Endothelial cell of umbilical vein (primary cell): Measurements from ENCODE around the gene PRKAR1B. TPM values are rescaled to one million over a fixed set of nuclear protein-coding genes. Genes with fewer than 3 reads are reported as not detected.
A peak's percentile ranks its signal among the peaks of the same experiment; 100 is the strongest.

Experiments
- BruUV-seq: library from RNA; stranded (reverse); fragments of 400-500 nt; replicated peaks from 2 replicates; lab custom pipeline; 2021; lab: Mats Ljungman, UMichigan
- CTCF ChIA-PET: fragments of 300-600, 350-600 bp; sonication (Branson Sonifier 250); formaldehyde crosslinking; loops from one replicate; lab custom pipeline; 2021; ENCODE audit warnings: antibody characterized with exemption, inconsistent platforms; lab: Charles Lee
- POLR2A ChIA-PET: fragments of 300-600, 350-600 bp; sonication (Branson Sonifier 250); formaldehyde crosslinking; loops from one replicate; lab custom pipeline; 2021; ENCODE audit warnings: antibody characterized with exemption, inconsistent platforms; lab: Charles Lee
- DNase-seq: peaks from one replicate; pipeline ENCODE4 v3.0.0-alpha.2; 2011; ENCODE audit warnings: low read depth, low spot score
- FAIRE-seq: peaks from 2 replicates; lab custom pipeline; 2011; peaks lifted over from hg19 to GRCh38; lab: Jason Lieb, UNC
- H2AFZ ChIP-seq: 2 replicates; pipeline ENCODE4 v1.6.0; 2012; ENCODE audit warnings: low read depth, low read length, control low read depth, inconsistent platforms
- H3K27ac ChIP-seq: 2 replicates; pipeline ENCODE4 v1.5.1; 2011; ENCODE audit warnings: low read depth, mild to moderate bottlenecking, control low read depth, low read length, moderate library complexity; ENCODE audit not compliant: insufficient read depth
- H3K27me3 ChIP-seq, 2 experiments: 2 replicates each; pipeline versions ENCODE4 v1.6.0 to v1.6.1; 2011; ENCODE audit warnings: low read length in 2 of 2, mixed read lengths in 1 of 2; ENCODE audit not compliant: control insufficient read depth in 2 of 2, insufficient read depth in 2 of 2
- H3K36me3 ChIP-seq, 2 experiments: 2 replicates in 1 of 2; 3 replicates in 1 of 2; pipeline ENCODE4 v1.5.1; 2011; ENCODE audit warnings: low read length in 2 of 2, mild to moderate bottlenecking in 1 of 2, moderate library complexity in 1 of 2; ENCODE audit not compliant: control insufficient read depth in 2 of 2, insufficient read depth in 2 of 2; ENCODE audit errors: extremely low read depth in 1 of 2
- H3K4me1 ChIP-seq: 3 replicates; pipeline ENCODE4 v1.5.1; 2011; ENCODE audit warnings: mild to moderate bottlenecking, low read length; ENCODE audit not compliant: control insufficient read depth, insufficient read depth; ENCODE audit errors: extremely low read depth
- H3K4me2 ChIP-seq: 2 replicates; pipeline ENCODE4 v1.6.1; 2011; ENCODE audit warnings: low read length, control low read depth, mixed read lengths; ENCODE audit not compliant: insufficient read depth
- H3K4me3 ChIP-seq, 3 experiments: fragments of 200-600 bp in 1 of 3; sonication (generic), shearing (Covaris generic) in 1 of 3; replicated peaks in 1 of 3; 2 replicates each; pipeline ENCODE4 v1.5.1; 2011 to 2016; ENCODE audit warnings: control low read depth in 3 of 3, low read length in 3 of 3, mild to moderate bottlenecking in 2 of 3, inconsistent platforms in 1 of 3, low read depth in 1 of 3, moderate library complexity in 1 of 3; ENCODE audit not compliant: insufficient read depth in 1 of 3
- H3K79me2 ChIP-seq: 2 replicates; pipeline ENCODE4 v1.6.0; 2012; ENCODE audit warnings: low read length, inconsistent platforms; ENCODE audit not compliant: control insufficient read depth, insufficient read depth
- H3K9ac ChIP-seq: replicated peaks from 2 replicates; pipeline ENCODE3; 2011; ENCODE audit warnings: low read length, control low read depth; ENCODE audit not compliant: insufficient read depth; ENCODE audit errors: extremely low read depth
- H3K9me1 ChIP-seq: replicated peaks from 3 replicates; pipeline ENCODE4 v1.6.0; 2011; ENCODE audit warnings: mild to moderate bottlenecking, low read length; ENCODE audit not compliant: control insufficient read depth, insufficient read depth; ENCODE audit errors: extremely low read depth
- H3K9me3 ChIP-seq: replicated peaks from 2 replicates; pipeline ENCODE4 v1.5.1; 2012; ENCODE audit warnings: low read length, inconsistent platforms; ENCODE audit not compliant: control insufficient read depth, insufficient read depth
- H4K20me1 ChIP-seq: replicated peaks from 2 replicates; pipeline ENCODE3; 2011; ENCODE audit warnings: mild to moderate bottlenecking, low read length; ENCODE audit not compliant: control insufficient read depth, insufficient read depth; ENCODE audit errors: extremely low read depth
- EZH2 ChIP-seq: IDR thresholded peaks from 2 replicates; pipeline ENCODE4 v1.6.1; 2012; ENCODE audit warnings: borderline replicate concordance, low read depth, mild to moderate bottlenecking, moderate library complexity, low read length, inconsistent platforms; ENCODE audit not compliant: severe bottlenecking
- FOS ChIP-seq: IDR thresholded peaks from 2 replicates; pipeline ENCODE4 v1.6.1; 2011; ENCODE audit warnings: mild to moderate bottlenecking, low read length, moderate library complexity, borderline replicate concordance; ENCODE audit not compliant: insufficient read depth
- GATA2 ChIP-seq: IDR thresholded peaks from 2 replicates; pipeline ENCODE4 v1.7.0; 2011; ENCODE audit warnings: low read depth, mild to moderate bottlenecking, moderate library complexity, mixed read lengths, low read length; ENCODE audit not compliant: insufficient read length, insufficient read depth
- JUN ChIP-seq: IDR thresholded peaks from 2 replicates; pipeline ENCODE4 v1.6.1; 2011; ENCODE audit warnings: borderline replicate concordance, low read depth; ENCODE audit not compliant: insufficient read length, insufficient read depth
- MYC ChIP-seq: IDR thresholded peaks from one replicate; pipeline ENCODE4 v1.6.1; 2011; ENCODE audit warnings: mild to moderate bottlenecking, low read depth, low read length
- POLR2A ChIP-seq: IDR thresholded peaks from 2 replicates; pipeline ENCODE4 v1.6.1; 2012; ENCODE audit warnings: low read depth, mild to moderate bottlenecking, control low read depth, low read length
- POLR2AphosphoS5 ChIP-seq: IDR thresholded peaks from 2 replicates; pipeline ENCODE4 v1.6.1; 2012; ENCODE audit warnings: low read depth, mild to moderate bottlenecking, control low read depth, low read length, moderate library complexity; ENCODE audit not compliant: insufficient read depth
- dilution Hi-C: fragments of 300-500 bp; cut with MboI; formaldehyde crosslinking; loops from one replicate; pipeline ENCODE4 v1.15.0; 2019; ENCODE audit warnings: low sequenced_read_pairs; ENCODE audit not compliant: extremely low pct_ligation_motif_present
- intact Hi-C: fragments of 100-400 bp; cut with micrococcal nuclease; formaldehyde crosslinking; loops from one replicate; pipeline ENCODE4 v1.10.0; 2022
- polyA plus RNA-seq, 4 experiments: library from polyadenylated mRNA; depleted of rRNA in 3 of 4; stranded (reverse) in 3 of 4; unstranded in 1 of 4; fragments of >200 nt; gene quantifications; 2 replicates each; pipeline versions ENCODE4 v1.2.1 to v1.2.3, GENCODE V29; 2011 to 2012; ENCODE audit warnings: missing spikeins in 1 of 4
- total RNA-seq: library from RNA; stranded (reverse); gene quantifications from 2 replicates; pipeline ENCODE4 v1.2.3, GENCODE V29; 2021
- TF ChIP-seq, protein P1 (sequence below): IDR thresholded peaks from 2 replicates; pipeline ENCODE4 v1.6.1; 2011; ENCODE audit not compliant: insufficient read depth, insufficient read length
- TF ChIP-seq, protein P2 (sequence below), 2 donors: IDR thresholded peaks; 1 replicate in 1 of 2; 2 replicates in 1 of 2; pipeline ENCODE4 v1.5.1; 2011; ENCODE audit warnings: low read length in 2 of 2, mild to moderate bottlenecking in 2 of 2, moderate library complexity in 2 of 2, control low read depth in 1 of 2, inconsistent platforms in 1 of 2, low read depth in 1 of 2; ENCODE audit not compliant: insufficient read depth in 1 of 2; ENCODE audit errors: extremely low read depth in 1 of 2

PRKAR1B gene
- total and polyA plus RNA-seq, 2 donors (not counting 3 experiments of a cell fraction or from before 2014, with no cell fraction given): 15.4 to 29.2 TPM

DNA sequence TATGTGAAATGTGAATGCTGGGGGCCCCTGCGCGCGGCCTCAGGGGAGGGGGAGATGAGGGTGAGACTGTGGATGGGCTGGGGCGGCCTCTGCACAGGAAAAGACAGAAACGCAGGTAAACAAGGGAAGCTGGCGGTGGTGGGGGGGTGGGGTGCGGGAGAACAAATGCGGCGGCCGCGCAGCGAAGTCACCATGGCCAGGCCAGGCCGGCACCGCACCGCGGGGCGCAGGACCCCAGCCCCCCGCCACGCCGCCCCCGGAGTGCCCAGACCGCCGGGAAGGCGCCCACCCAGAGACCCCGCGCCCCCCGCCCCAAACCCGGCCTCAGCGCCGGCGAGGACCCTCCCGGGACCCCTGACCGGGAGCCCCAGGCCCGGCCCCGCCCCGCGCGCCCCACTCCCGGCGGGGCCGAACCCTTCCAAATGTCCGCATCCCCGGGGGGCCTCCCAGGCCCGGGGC, 15.1 kb downstream of the PRKAR1B start:
- FAIRE-seq (no peak), DNase-seq (no peak)
- no peaks in the 10 kb centered on the region for H4K20me1 ChIP-seq
- H3K27me3 ChIP-seq: no peaks in the 10 kb centered on the region
- no peaks in the 10 kb centered on the region for H3K36me3 ChIP-seq
- H3K27ac ChIP-seq: no peak overlapping the region
- no TSS peak for BruUV-seq
- dilution Hi-C loops (no loop called here), intact Hi-C loops (loop anchor here (5.0 kb wide), 1 partner anchor 195 kb away; the partner anchor contains the start of gene PDGFA)
- ChIA-PET POLR2A (no interaction called here), CTCF (interaction anchor here (1.1 kb wide), 1 partner anchor 12 kb away, joined by 4 read pairs; no protein-coding TSS in a partner anchor)
- no peaks in the 10 kb centered on the region for H3K9me1 ChIP-seq
- TF ChIP-seq JUN (no peak), EZH2 (no peak), POLR2AphosphoS5 (no peak), GATA2 (no peak), POLR2A (no peak), FOS (no peak), MYC (no peak)
- TF ChIP-seq, protein P1, sequence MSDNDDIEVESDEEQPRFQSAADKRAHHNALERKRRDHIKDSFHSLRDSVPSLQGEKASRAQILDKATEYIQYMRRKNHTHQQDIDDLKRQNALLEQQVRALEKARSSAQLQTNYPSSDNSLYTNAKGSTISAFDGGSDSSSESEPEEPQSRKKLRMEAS: no peak
- TF ChIP-seq, protein P2, sequence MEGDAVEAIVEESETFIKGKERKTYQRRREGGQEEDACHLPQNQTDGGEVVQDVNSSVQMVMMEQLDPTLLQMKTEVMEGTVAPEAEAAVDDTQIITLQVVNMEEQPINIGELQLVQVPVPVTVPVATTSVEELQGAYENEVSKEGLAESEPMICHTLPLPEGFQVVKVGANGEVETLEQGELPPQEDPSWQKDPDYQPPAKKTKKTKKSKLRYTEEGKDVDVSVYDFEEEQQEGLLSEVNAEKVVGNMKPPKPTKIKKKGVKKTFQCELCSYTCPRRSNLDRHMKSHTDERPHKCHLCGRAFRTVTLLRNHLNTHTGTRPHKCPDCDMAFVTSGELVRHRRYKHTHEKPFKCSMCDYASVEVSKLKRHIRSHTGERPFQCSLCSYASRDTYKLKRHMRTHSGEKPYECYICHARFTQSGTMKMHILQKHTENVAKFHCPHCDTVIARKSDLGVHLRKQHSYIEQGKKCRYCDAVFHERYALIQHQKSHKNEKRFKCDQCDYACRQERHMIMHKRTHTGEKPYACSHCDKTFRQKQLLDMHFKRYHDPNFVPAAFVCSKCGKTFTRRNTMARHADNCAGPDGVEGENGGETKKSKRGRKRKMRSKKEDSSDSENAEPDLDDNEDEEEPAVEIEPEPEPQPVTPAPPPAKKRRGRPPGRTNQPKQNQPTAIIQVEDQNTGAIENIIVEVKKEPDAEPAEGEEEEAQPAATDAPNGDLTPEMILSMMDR (IDR thresholded peaks at IDR 0.05; ENCODE audit: extremely low read depth in 1 of 2, insufficient read depth in 1 of 2, low read depth in 1 of 2, low read length in 2 of 2): no peak
- H2AFZ ChIP-seq: peak overlapping the region; percentile 56
- peak overlapping the region; percentile 12 to 62 (median 55) for H3K4me3 ChIP-seq
- H3K79me2 ChIP-seq: no peaks in the 10 kb centered on the region
- H3K9ac ChIP-seq: peak overlapping the region; percentile 26
- peaks cover 6% of the 10 kb centered on the region for H3K4me1 ChIP-seq
- H3K9me3 ChIP-seq: no peaks in the 10 kb centered on the region
- H3K4me2 ChIP-seq: peak overlapping the region; percentile 21
